HEK293T (cell line): ENCODE measurements around the gene RNF220.

Experiments used
- CTCF ChIA-PET: fragments of 350-600 bp; formaldehyde crosslinking; extraction: SDS; loops from one replicate; lab custom pipeline; 2021; ENCODE audit warnings: antibody characterized with exemption, inconsistent platforms; lab: Yijun Ruan, JAX
- POLR2A ChIA-PET: fragments of 350-600 bp; formaldehyde crosslinking; extraction: SDS; loops from one replicate; lab custom pipeline; 2020; ENCODE audit warnings: antibody characterized with exemption, inconsistent platforms; lab: Yijun Ruan, JAX
- DNase-seq: peaks from one replicate; pipeline ENCODE4 v3.0.0; 2012; ENCODE audit warnings: mixed read lengths; ENCODE audit errors: extremely low spot score
- ARNT ChIP-seq: fragments of 450-650 bp; IDR thresholded peaks from 2 replicates; pipeline ENCODE4 v1.6.1; 2017; ENCODE audit warnings: mild to moderate bottlenecking
- BHLHE40 ChIP-seq: fragments of 450-650 bp; IDR thresholded peaks from 2 replicates; pipeline ENCODE4 v1.6.1; 2016; ENCODE audit warnings: mild to moderate bottlenecking, moderate library complexity, borderline replicate concordance
- CTBP1 ChIP-seq: fragments of 450-650 bp; IDR thresholded peaks from 2 replicates; pipeline ENCODE4 v1.6.1; 2016; ENCODE audit warnings: borderline replicate concordance
- ELF4 ChIP-seq: fragments of 450-650 bp; IDR thresholded peaks from 2 replicates; pipeline ENCODE4 v1.6.1; 2017; ENCODE audit warnings: antibody characterized with exemption
- FOXA1 ChIP-seq: fragments of 450-650 bp; IDR thresholded peaks from 2 replicates; pipeline ENCODE4 v1.6.1; 2016; ENCODE audit warnings: mild to moderate bottlenecking
- FOXK2 ChIP-seq: fragments of 450-650 bp; IDR thresholded peaks from 2 replicates; pipeline ENCODE4 v1.6.1; 2016; ENCODE audit warnings: mild to moderate bottlenecking
- FOXM1 ChIP-seq: fragments of 450-650 bp; IDR thresholded peaks from 2 replicates; pipeline ENCODE4 v1.6.1; 2017; ENCODE audit warnings: mild to moderate bottlenecking, borderline replicate concordance
- HDGF ChIP-seq: fragments of 450-650 bp; IDR thresholded peaks from 2 replicates; pipeline ENCODE4 v1.6.1; 2017; ENCODE audit warnings: antibody characterized with exemption, borderline replicate concordance
- L3MBTL2 ChIP-seq: fragments of 450-650 bp; conservative IDR thresholded peaks from 2 replicates; pipeline ENCODE4 v1.6.1; 2016; ENCODE audit warnings: mild to moderate bottlenecking
- LEF1 ChIP-seq: fragments of 450-650 bp; IDR thresholded peaks from 2 replicates; pipeline ENCODE4 v1.6.1; 2017; ENCODE audit warnings: mild to moderate bottlenecking, borderline replicate concordance
- NFRKB ChIP-seq: fragments of 450-650 bp; IDR thresholded peaks from 2 replicates; pipeline ENCODE4 v1.6.1; 2016; ENCODE audit warnings: mild to moderate bottlenecking, moderate library complexity
- SP1 ChIP-seq: fragments of 450-650 bp; IDR thresholded peaks from 2 replicates; pipeline ENCODE4 v1.6.1; 2017
- SUZ12 ChIP-seq: fragments of 450-650 bp; IDR thresholded peaks from 2 replicates; pipeline ENCODE4 v1.6.1; 2016; ENCODE audit warnings: mild to moderate bottlenecking
- TARDBP ChIP-seq: fragments of 450-650 bp; IDR thresholded peaks from 2 replicates; pipeline ENCODE4 v1.6.1; 2016
- ZNF384 ChIP-seq: fragments of 450-650 bp; IDR thresholded peaks from 2 replicates; pipeline ENCODE4 v1.6.1; 2016
- TF ChIP-seq, protein P1 (sequence below): fragments of 450-650 bp; IDR thresholded peaks from 2 replicates; pipeline ENCODE4 v1.6.1; 2016

Gene RNF220

DNA sequence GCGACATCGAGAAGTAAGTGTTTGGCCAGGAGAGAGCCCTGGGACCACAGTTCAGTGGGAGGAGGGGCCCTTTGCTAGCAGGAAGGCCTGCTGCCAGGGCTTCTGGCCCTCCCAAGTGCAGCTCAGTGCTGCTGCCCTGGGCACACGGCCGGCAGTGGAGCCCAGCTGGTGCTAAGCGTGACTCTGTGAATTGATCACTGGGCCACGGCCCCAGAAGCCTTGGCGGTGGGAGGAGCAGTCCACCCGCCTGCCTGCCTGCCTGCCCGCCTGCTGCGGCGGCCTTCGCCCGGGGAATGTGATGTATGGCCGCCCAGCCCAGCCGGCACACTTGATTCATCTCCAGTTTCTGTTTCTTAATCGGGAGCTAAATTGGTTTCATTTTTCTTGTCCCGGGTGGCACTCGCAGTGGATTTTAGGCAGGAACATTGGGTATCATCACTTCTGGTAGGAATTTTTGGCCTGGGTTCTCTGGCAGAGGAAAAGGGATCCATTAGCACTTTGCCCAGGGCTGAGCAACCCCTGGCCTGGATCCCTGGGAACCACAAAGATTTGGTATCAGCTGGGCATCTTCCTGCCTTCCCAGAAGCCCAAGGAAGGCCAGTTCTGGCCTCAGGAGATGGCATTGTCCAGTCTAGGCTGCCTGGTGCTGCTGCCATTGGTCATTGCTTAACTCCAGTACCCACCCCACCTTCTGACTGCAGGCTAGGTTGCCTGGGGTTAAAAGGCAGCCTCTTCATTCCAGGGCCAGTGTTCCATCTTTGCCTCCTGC is 240.6 kb downstream of the RNF220 start:
- TF ChIP-seq, protein P1, sequence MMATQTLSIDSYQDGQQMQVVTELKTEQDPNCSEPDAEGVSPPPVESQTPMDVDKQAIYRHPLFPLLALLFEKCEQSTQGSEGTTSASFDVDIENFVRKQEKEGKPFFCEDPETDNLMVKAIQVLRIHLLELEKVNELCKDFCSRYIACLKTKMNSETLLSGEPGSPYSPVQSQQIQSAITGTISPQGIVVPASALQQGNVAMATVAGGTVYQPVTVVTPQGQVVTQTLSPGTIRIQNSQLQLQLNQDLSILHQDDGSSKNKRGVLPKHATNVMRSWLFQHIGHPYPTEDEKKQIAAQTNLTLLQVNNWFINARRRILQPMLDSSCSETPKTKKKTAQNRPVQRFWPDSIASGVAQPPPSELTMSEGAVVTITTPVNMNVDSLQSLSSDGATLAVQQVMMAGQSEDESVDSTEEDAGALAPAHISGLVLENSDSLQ: no peak
- no peak for TF ChIP-seq CTBP1
- TF ChIP-seq ARNT: no peak
- no peak for TF ChIP-seq FOXA1
- TF ChIP-seq SP1: no peak
- no peak for TF ChIP-seq ELF4
- no peak for TF ChIP-seq ZNF384
- TF ChIP-seq LEF1: no peak
- no peak for TF ChIP-seq HDGF
- no peak for TF ChIP-seq TARDBP
- TF ChIP-seq FOXK2: no peak
- TF ChIP-seq BHLHE40: no peak
- ChIA-PET POLR2A (interaction anchor here (1.8 to 5.4 kb wide), 2 partner anchors 13 to 28 kb away, joined by 5 to 53 read pairs; partner anchors contain the start of gene TMEM53), CTCF (no interaction called here)
- no peak for DNase-seq

DNA sequence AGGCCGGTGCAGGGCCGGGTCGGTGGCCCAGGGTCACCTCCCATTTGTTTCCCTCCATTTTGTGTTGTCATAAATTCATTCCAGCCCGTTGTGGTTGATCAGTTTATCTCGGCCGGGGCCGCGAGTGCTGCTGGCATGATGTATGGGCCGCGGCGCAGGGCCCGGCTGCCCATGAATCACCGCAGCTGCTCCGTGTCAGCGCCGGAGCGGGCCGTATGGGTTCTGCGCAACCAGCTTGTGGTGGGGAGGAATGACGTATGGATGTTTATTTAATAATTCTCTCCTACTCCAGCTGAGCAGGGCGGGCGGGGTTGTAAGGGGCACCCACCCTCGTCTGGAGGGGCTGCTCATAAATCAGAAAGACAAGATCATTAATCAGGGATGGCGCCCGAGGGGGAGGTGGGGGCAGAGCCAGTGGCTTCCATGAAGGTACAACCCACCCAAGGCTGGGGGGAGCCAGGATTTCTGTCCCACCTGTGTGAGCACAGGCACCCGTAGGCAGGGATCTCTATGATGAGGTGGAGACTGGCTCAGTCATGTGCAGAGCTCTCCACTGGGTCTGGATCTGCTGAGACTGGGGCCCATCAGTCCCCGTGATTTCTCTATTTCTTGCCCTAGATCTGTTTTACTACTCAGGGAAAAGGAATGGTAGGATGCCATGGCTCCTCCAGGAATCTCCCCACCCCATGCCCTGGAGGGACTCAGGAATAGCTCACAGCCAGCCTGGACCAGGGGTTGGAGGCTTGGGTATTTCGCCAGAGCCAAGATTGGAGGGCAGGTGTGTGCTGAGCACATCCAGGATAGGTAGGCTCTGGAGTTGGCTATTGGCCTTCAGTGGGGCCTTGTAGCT is 241.4 kb downstream of the RNF220 start:
- POLR2A ChIA-PET: interaction anchor here (1.8 to 5.4 kb wide), 2 partner anchors 14 to 27 kb away, joined by 5 to 53 read pairs; partner anchors contain the start of gene TMEM53
- no peak for TF ChIP-seq CTBP1
- TF ChIP-seq ARNT: no peak
- TF ChIP-seq FOXA1: no peak
- no peak for TF ChIP-seq NFRKB
- no peak for TF ChIP-seq HDGF
- no peak for TF ChIP-seq SUZ12
- TF ChIP-seq SP1: no peak
- TF ChIP-seq L3MBTL2: no peak
- TF ChIP-seq TARDBP: no peak
- TF ChIP-seq FOXK2: no peak
- TF ChIP-seq ZNF384: no peak
- TF ChIP-seq, protein P1: no peak
- TF ChIP-seq LEF1: no peak
- no peak for TF ChIP-seq FOXM1
- TF ChIP-seq BHLHE40: no peak
- no peak for TF ChIP-seq ELF4
- CTCF ChIA-PET: no interaction called here
- no peak for DNase-seq

DNA sequence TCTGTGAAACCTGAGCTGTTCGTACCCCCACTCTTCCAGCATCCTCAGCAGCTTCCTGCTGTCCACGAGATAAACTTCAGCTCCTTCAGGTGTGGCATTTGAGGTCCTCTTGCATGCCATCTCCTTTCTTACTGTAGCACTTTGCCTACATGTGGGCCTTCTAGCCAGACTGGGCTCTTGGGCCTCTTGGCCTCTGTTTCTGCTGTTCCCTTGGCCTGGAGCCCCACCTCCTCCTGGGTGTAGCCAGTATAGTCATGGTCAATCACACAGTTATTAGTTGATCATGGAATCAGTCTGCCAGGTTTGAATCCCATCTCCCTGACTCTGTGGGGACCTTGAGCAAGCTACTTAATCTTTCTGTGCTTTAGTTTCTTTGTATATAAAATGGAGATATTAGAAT is 242.8 kb downstream of the RNF220 start:
- CTCF ChIA-PET: interaction anchor here (1.3 kb wide), 1 partner anchor 39 kb away, joined by 7 read pairs; no protein-coding TSS in a partner anchor
- TF ChIP-seq TARDBP: no peak
- no peak for TF ChIP-seq SUZ12
- TF ChIP-seq FOXK2: no peak
- TF ChIP-seq CTBP1: no peak
- no peak for TF ChIP-seq FOXM1
- DNase-seq: no peak
- POLR2A ChIA-PET: interaction anchor here (0.8 to 5.4 kb wide), 3 partner anchors 11 to 37 kb away, joined by 3 to 53 read pairs (median 4); no protein-coding TSS in a partner anchor

DNA sequence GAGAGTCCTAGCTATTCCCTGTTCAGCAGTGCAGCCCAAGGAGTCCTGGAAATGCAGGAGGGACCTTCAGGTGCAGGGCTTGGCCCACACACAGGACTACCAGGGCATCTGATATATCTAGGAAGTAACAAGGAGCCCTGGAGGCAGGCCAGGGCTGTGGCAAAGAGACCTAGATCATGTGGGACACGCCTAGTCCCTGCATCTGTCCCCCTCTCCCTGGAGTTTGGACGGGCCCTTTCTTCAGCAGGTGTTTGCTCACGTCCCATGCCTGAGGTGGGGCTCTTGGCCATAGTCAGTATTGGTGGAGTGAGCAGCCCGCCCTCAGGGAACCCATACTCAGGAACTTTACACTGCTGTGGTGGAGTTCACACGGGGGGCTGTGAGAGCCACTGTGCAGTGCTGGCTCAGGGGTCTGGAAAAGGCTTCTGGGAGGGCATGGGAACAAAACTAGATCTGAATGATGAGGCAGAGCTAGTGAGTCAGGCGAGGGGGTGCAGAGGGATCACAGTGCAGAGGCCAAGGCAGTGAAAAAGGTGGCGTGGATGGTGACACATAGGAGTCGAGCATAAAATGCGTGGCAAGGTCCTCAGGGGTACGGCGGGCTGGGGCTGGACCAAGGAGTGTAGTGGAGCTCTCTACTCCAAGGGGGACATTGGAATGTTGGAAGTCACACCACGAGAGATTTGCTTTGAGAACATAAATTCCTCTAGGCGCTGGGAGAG is 243.6 kb downstream of the RNF220 start:
- ChIA-PET CTCF (interaction anchor here (1.3 kb wide), 1 partner anchor 40 kb away, joined by 7 read pairs; no protein-coding TSS in a partner anchor), POLR2A (interaction anchor here (0.7 to 5.4 kb wide), 2 partner anchors 16 to 25 kb away, joined by 3 to 53 read pairs; partner anchors contain the start of gene TMEM53)
- no peak for DNase-seq
- TF ChIP-seq SUZ12 (no peak), SP1 (no peak), FOXA1 (no peak), LEF1 (no peak), NFRKB (no peak)

DNA sequence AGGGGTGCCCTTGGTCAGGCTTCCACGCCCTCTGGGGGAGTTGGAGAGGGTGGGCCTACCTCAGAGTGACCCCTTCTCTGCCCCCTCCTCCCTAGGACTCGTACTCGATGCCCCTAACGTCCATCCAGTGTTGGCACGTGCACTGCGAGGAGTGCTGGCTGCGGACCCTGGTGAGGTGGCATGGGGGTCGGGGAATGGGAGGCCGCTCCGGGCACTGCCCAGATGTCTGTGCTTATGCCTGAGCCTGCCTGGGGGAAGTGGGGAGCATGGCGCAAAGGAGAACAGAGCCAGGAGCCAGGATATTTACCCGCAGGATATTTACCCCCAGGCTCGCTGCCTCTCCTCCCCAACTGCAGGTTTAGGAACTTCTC is 244.7 kb downstream of the RNF220 start:
- CTCF ChIA-PET: no interaction called here
- no peak for DNase-seq
- POLR2A ChIA-PET: interaction anchor here (3.8 to 5.4 kb wide), 2 partner anchors 17 to 39 kb away, joined by 20 to 53 read pairs; no protein-coding TSS in a partner anchor
- TF ChIP-seq NFRKB (no peak), HDGF (no peak), SUZ12 (no peak), BHLHE40 (no peak), FOXK2 (no peak), TARDBP (no peak), LEF1 (no peak), SP1 (no peak), ZNF384 (no peak), FOXM1 (no peak)
